Frontal cortex (tissue), 4 donors: Measurements from ENCODE around the gene OR2C1. TPM values are rescaled to one million over a fixed set of nuclear protein-coding genes. Genes with fewer than 3 reads are reported as not detected.

Experiments used
- DNase-seq, 2 donors: peaks; one replicate each; pipeline ENCODE4 v3.0.0; 2012; ENCODE audit warnings: low spot score in 2 of 2
- FAIRE-seq: peaks from 2 replicates; lab custom pipeline; 2012; peaks lifted over from hg19 to GRCh38; lab: Jason Lieb, UNC
- total RNA-seq: library from RNA; depleted of rRNA; stranded (reverse); fragments of >200 nt; gene quantifications from one replicate; pipeline ENCODE4 v1.2.3, GENCODE V29; 2014
- donor health status: control.
- donor health status: control.
- donor health status: control.

The OR2C1 gene
- total RNA-seq, 1 donor from 2014 or later: 0.82 TPM

- FAIRE-seq (no peak), DNase-seq (no peak)
Measured at GRCh38 chr16:3389663-3390338, 34.1 kb downstream of the OR2C1 start.

- FAIRE-seq (no peak), DNase-seq (no peak)
Measured at GRCh38 chr16:3400446-3400778, 44.7 kb downstream of the OR2C1 start.

DNA sequence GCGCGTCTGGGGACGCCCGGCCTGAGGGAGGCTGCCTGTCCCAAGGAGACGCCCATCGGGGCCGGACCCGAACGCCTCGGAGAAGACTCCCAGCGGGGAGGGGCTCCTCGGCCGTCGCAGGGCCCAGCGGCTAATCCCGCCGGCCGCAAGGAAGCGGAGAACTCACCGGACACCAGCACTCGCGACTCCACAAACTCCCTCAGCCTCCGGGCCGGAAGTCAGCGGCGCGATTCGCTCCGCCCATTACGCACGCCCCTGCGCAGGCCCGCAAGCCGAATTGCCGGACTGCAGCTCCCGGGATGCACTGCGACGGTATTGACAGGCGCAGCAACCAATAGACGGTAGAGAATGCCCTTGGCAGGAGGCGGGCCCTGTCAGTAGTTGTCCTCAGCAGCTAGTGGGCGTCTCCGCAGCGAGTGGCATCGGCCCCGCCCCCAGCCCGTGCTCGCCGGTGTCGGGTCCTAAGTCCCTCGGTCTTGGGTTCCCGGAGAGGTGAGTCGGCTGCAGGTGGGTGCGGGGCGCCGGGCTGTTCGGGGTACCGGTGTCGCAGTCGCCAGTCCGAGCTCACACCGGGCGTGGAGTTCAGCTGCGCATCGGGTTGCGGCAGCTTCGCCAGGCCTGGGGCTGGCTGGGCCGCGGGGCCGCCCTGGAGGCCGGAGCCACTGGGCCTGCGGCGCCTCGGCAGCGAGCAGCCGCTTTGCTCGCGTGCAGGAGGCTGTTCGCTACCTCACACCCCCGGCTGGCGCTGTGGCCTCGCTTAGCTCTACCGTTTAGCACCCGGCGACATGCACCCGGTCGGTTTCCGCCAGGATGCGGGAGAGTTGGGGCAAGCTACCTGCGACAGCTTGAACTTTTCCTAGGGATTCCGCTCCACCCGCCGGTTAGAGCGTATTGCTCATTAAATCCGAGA is 45.3 kb downstream of the OR2C1 start, which contains the start of the genes ZNF174 and ZSCAN32:
ZNF174 (plus strand) TSS at position 437 of the 910 bp plus-strand sequence. CDS start 790 bp downstream, outside the sequence.
ZSCAN32 (minus strand) TSS at position 226 of the 910 bp plus-strand sequence. CDS start 3,447 bp downstream, outside the sequence.
- FAIRE-seq (peak; percentile 50), DNase-seq (peak; percentile 100)

DNA sequence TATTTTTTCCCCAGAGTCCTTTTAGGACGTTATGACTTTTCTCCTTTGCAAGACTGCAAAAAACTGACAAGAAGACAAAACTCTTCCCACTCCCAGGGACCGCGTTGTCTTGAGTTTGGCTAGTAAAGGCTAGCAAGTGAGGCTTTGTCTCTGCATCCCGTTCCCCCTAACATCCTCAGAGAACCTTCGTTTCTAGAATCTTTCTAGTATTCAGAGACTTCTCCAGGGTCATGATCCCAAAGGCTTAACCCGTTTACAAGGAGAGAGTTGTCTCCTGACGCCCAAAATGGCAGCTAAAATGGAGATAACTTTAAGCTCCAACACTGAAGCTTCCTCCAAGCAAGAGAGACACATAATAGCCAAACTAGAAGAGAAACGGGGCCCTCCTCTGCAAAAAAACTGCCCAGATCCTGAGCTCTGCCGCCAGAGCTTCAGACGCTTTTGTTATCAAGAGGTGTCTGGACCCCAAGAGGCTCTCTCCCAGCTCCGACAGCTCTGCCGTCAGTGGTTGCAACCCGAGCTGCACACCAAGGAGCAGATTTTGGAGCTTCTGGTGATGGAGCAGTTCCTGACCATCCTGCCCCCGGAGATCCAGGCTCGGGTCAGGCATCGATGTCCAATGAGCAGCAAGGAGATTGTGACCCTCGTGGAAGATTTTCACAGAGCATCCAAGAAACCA is 46.2 kb downstream of the OR2C1 start:
- FAIRE-seq (no peak), DNase-seq (peak in 1 of 2 donors; percentile 22)

Other genes with a start within 250 kb of the OR2C1 start
- 17.9 TPM for gene ZNF205, start 243.3 kb upstream of the OR2C1 start, total RNA-seq
- 6.9 TPM for gene ZNF213, start 220.9 kb upstream of the OR2C1 start, total RNA-seq
- 0.41 TPM for gene OR1F1, start 167.7 kb upstream of the OR2C1 start, total RNA-seq
- 16.7 TPM for gene ZNF200, start 120.7 kb upstream of the OR2C1 start, total RNA-seq
- gene MEFV, start 99.3 kb upstream of the OR2C1 start, total RNA-seq: under 0.01 TPM
- gene ZNF263, start 72.4 kb upstream of the OR2C1 start, total RNA-seq: 45.7 TPM
- 22.0 TPM for gene TIGD7, start 50.5 kb upstream of the OR2C1 start, total RNA-seq
- 33.4 TPM for gene ZNF75A, start 50.4 kb upstream of the OR2C1 start, total RNA-seq
- gene ZSCAN32, start 45.1 kb downstream of the OR2C1 start, total RNA-seq: 8.6 TPM
- gene ZNF174, start 45.3 kb downstream of the OR2C1 start, total RNA-seq: 10.2 TPM
- gene ZNF597, start 87.6 kb downstream of the OR2C1 start, total RNA-seq: 4.9 TPM
- 9.4 TPM for gene NAA60, start 87.8 kb downstream of the OR2C1 start, total RNA-seq
- gene C16orf90, start 139.6 kb downstream of the OR2C1 start, total RNA-seq: not detected
- gene CLUAP1, start 145.1 kb downstream of the OR2C1 start, total RNA-seq: 42.0 TPM
- gene NLRC3, start 221.5 kb downstream of the OR2C1 start, total RNA-seq: 0.41 TPM